GM23338 (cell line): ENCODE measurements around the gene TERT.

Experiments used
- CREB1 ChIP-seq: fragments of 250-450 bp; sonication (Bioruptor Pico); IDR thresholded peaks from 2 replicates; pipeline ENCODE4 v1.5.0; 2020; ENCODE audit warnings: low read depth, mild to moderate bottlenecking, moderate library complexity
- EZH2 ChIP-seq: fragments of 200-600 bp; sonication (generic); IDR thresholded peaks from one replicate; pipeline ENCODE4 v1.8.0; 2017; ENCODE audit warnings: antibody characterized with exemption, mild to moderate bottlenecking, low read depth; ENCODE audit not compliant: unreplicated experiment
- JUNB ChIP-seq: IDR thresholded peaks from one replicate; pipeline ENCODE4 v1.6.1; 2016; ENCODE audit warnings: antibody characterized with exemption; ENCODE audit not compliant: unreplicated experiment
- POLR2AphosphoS5 ChIP-seq: IDR thresholded peaks from 2 replicates; pipeline ENCODE4 v1.6.1; 2016; ENCODE audit warnings: antibody characterized with exemption, low read depth
- REST ChIP-seq: IDR thresholded peaks from one replicate; pipeline ENCODE4 v1.6.1; 2018; ENCODE audit warnings: antibody characterized with exemption; ENCODE audit not compliant: unreplicated experiment
- STAT1 ChIP-seq: IDR thresholded peaks from one replicate; pipeline ENCODE4 v1.6.1; 2016; ENCODE audit warnings: antibody characterized with exemption; ENCODE audit not compliant: unreplicated experiment
- ZNF331 ChIP-seq: fragments of 250-450 bp; sonication (Bioruptor Pico); IDR thresholded peaks from 2 replicates; pipeline ENCODE4 v1.5.0; 2020; ENCODE audit warnings: low read depth, mild to moderate bottlenecking, moderate library complexity
- TF ChIP-seq, protein P1 (sequence below), 2 experiments: fragments of 200-600 bp in 1 of 2; sonication (generic) in 1 of 2; conservative IDR thresholded peaks; 2 replicates each; pipeline versions ENCODE4 v1.5.1 to v1.6.1; 2016 to 2017; ENCODE audit warnings: antibody characterized with exemption in 2 of 2, low read depth in 2 of 2, mild to moderate bottlenecking in 2 of 2, moderate library complexity in 1 of 2

- TF ChIP-seq REST (no peak), EZH2 (no peak), POLR2AphosphoS5 (no peak), STAT1 (no peak), JUNB (no peak), CREB1 (CRISPR knock-in tag) (no peak), ZNF331 (no peak)
- TF ChIP-seq, protein P1, sequence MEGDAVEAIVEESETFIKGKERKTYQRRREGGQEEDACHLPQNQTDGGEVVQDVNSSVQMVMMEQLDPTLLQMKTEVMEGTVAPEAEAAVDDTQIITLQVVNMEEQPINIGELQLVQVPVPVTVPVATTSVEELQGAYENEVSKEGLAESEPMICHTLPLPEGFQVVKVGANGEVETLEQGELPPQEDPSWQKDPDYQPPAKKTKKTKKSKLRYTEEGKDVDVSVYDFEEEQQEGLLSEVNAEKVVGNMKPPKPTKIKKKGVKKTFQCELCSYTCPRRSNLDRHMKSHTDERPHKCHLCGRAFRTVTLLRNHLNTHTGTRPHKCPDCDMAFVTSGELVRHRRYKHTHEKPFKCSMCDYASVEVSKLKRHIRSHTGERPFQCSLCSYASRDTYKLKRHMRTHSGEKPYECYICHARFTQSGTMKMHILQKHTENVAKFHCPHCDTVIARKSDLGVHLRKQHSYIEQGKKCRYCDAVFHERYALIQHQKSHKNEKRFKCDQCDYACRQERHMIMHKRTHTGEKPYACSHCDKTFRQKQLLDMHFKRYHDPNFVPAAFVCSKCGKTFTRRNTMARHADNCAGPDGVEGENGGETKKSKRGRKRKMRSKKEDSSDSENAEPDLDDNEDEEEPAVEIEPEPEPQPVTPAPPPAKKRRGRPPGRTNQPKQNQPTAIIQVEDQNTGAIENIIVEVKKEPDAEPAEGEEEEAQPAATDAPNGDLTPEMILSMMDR (conservative IDR thresholded peaks at IDR 0.05; ENCODE audit: low read depth in 2 of 2), result no peak
Observed at GRCh38 chr5:1280177-1281037, 14.5 kb downstream of the TERT start.
